NCI-H187 treated with DMSO at 0.1 percent for 48 hours (cell line): ENCODE data around the gene ADAMTS14.

Experiments used
- DNase-seq: peaks from one replicate; lab custom pipeline; 2025; lab: John Stamatoyannopoulos, UW

ADAMTS14 gene

GRCh38 chr10:70674560-70675495 lies 2.5 kb downstream of the ADAMTS14 start:
- DNase-seq, result no peak

- no peak for DNase-seq
These were observed 3.3 kb downstream of the ADAMTS14 start for GRCh38 chr10:70675496-70676161.

DNA sequence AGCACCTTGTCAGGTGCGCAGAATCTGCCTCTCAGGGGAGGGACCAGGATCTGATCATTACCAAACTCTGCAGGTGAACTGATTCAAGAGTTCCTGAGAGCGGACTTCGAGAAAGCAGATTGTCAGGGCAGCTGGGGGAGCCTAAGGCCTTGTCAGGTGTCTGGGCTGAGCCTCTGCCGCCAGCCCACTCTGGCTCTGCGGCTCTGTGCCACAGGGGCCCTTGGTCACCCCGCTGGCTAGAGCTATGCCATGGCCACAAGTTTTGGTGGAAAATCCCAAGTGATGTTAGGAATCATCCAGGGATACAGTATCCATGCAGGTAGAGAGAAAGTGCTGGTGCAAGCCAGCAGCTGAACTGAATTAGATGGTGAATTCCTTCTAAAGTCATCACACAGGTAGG lies 4.2 kb downstream of the ADAMTS14 start:
- DNase-seq, result no peak

GRCh38 chr10:70677016-70677415 lies 4.7 kb downstream of the ADAMTS14 start:
- DNase-seq, result no peak

DNA sequence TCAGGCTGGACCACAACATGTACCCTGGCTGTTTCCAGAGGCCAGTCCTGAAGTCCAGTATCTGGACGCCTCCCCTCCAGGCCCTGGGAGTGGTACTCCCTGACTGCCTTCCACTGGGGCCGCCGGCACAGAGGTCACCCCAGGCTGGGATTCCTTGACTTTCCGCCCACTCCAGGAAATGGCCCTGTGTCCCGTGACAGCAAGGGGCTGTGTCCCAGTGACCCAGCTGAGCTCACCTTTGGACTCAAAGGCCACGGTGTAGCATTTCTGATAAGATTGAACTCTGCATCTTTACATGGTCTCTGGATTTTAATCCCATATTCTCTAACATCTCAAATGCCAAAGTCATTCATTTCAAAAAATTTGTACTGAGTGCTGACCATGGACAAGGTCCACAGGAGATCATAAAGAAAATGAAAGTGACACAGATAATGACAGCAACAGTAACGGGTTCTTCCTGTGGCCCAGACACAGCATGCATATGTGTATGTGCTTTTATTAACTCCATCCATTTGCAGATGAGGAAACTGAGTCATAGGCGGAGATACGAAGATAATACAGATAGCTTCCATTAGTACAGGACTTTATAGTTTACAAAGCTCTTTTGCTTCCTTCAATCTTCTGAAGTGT lies 5.4 kb downstream of the ADAMTS14 start:
- DNase-seq, result no peak

GRCh38 chr10:70678250-70678635 lies 5.9 kb downstream of the ADAMTS14 start:
- DNase-seq, result no peak

DNA sequence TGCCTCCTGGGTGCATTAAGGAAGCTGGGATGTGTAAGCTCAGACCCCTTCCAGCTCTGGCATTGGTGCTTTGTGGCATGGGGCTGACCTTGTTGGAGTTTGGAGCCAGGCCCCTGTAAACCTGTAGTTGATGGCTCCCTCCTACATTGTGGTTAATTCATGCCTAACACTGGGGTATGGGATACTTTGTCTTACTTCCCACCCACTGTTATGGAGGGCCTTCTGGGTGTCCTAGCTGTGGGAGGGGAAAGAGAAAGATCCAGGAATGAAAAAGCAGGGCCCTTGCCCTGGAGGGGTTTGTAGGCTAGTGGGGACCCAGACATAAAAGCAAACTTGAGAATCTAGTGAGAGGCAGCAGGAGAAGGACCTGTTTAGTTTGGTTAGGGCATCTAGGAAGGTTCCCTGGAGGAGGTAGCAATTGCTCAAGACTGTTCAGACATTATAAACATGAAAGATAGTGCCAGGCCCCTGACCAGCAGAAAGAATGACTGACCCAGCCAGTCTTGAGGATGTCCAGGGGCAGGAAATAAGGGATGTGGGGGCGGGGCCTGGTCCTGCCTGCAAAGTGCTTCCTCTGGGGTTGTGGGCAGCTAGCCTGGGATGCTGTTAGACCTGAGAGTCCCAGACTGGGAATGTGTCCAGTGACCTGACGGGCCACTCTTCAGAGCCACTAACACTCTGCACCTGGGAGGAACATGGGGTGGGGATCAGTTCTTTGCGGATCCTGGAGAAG lies 6.6 kb downstream of the ADAMTS14 start:
- DNase-seq, result no peak

DNA sequence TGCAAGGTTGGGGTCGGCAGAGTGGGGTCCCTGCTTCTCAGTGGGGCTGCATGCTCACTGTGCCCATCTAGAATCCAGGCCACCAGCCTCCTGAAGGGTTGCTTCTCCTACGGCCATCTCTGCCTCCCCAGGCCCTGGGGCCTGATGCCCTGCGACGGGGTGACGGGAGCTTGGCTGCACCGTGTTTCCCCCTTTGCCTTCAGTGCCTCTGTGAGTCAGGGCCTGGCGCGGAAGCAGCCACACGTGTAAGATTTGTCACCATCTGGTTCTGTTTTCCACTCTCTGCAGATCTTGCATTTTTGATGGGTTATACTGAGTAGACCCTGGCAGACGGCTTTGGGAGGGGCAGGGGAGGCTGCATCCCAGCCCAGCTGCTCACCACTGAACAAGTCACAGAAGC lies 7.2 kb downstream of the ADAMTS14 start:
- DNase-seq, result no peak

DNA sequence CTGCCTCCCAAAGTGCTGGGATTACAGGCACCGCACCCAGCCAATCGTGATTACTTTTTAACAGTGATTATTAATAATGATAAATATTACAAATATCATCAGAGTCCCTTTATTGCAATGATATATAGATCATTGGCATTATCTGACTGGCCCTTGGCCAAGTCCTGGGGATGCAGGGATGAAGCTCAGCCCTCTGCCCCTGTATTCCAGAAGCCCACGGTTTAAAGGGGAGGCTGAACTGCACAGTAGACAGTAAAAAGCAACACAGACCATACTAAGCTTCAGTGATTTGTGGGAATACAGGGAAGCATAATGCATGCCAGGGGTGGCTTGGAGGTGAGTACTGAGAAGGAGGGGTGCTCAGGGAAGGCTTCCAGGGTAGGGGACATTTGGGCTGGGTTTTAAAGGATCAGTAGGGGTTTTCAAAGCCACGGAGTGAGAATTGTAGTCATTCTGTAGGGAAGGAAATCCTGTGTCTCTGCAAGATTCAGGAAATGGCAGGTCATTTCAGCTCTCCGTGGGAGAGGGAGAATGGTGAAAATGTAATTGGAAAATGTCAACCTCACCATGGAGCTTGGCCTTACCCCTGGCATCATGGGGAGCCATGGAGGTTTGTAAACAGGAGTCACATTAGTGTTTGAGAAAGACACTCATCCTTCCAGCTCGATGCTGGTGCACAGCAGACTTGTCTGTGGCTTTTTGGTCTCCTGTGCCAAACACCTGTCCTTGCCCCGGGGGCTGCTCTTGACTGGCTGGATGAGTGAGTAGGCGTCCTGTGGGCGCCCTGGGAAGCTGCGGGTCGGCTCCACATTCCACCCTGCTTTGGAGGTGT lies 8.8 kb downstream of the ADAMTS14 start:
- DNase-seq, result no peak

DNA sequence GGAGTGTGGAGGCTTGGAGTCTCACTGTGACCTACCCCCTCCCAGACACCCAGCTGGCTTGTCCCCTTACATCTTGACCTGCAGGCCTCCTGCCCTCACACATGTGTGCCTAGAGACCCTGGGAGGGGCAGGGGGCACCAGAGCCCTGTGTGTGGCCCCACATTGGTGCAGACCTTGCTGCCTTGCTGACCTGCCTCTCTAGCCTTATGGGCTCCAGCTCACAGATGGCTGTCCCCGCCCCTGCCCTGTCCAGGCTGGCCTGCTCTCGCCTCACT lies 9.4 kb downstream of the ADAMTS14 start:
- no peak for DNase-seq

DNA sequence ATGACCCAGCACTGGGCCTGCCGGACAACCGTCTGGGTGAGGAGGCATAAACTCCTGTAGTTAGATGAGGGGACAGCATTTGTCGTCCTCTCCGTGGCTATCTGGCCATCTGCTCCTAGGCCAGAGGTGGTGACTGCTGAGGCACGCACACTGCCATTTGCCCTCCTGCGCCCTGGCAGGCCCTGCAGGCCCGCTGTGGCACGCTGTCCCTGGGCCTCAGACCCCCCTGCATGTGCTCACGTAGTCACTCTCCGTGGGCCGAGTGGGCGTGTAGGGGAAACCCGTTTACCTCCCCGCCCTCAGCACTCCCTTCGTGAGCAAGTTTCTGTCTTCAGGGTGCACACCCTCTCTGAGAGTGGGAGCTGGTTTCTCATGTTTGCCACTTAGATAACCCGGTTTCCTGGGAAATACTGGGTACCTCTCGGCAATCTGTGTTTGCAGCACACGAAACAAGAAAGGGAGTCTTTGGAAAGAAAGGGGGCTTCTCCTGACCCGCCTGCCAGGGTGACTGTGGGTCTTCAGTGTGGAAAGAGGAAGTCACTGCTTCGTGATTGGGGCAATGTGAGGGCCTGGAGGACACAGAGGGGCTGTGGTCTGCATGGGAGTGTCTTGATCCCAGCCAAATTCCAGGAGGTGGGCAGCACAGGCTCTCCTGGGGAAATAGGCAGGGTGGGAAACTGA lies 10.8 kb downstream of the ADAMTS14 start:
- DNase-seq, result no peak

DNA sequence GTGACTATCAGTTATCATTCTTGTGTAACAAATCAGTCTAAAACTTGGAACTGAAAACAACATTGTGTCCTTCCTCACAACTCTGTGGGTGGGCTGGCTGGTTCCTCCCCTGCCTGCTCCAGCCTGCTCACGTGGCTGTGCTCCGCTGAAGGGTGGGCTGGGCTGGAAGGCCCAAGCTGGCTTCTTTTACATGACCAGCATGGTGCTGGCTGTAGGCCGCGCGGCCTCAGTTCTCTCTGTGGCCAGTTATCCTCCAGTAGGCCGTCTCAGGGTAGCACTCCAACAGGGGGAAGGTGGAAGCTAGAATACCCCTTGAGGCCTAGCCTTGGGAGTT lies 11.3 kb downstream of the ADAMTS14 start:
- DNase-seq, result no peak

DNA sequence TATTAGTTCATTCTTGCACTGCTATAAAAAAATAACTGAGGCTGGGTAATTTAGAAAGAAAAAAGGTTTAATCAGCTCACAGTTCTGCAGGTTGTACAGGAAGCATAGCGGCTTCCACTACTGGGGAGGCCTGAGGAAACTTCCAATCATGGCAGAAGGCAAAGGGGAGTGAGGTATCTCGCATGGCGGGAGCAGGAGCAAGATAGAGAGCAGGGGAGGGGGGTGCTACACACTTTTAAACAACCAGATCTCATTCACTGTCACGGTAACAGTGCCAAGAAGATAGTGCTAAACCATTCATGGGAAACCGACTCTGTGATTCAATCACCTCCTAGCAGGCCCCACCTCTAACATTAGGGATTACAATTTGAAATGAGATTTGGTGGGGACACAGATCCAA lies 11.6 kb downstream of the ADAMTS14 start:
- DNase-seq, result no peak

DNA sequence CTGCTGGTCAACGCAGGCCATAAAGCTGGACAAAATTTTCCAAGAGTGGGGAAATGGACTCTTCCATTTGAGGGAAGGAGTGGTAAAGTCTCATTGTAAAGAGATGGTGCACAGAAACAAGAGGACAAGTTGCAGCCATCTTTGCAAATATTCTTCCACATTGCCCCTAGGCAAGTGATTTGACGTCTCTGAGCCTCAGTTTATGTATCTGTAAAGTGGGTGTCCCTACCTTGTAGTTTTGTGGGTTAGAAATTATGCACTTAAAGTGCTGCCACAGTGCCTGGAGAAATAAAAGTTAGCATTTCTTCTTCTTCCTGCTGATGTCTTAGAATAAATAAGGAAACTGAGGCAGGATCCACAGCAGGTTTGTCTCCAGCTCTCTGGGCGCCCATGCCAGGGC lies 12.1 kb downstream of the ADAMTS14 start:
- DNase-seq, result no peak

DNA sequence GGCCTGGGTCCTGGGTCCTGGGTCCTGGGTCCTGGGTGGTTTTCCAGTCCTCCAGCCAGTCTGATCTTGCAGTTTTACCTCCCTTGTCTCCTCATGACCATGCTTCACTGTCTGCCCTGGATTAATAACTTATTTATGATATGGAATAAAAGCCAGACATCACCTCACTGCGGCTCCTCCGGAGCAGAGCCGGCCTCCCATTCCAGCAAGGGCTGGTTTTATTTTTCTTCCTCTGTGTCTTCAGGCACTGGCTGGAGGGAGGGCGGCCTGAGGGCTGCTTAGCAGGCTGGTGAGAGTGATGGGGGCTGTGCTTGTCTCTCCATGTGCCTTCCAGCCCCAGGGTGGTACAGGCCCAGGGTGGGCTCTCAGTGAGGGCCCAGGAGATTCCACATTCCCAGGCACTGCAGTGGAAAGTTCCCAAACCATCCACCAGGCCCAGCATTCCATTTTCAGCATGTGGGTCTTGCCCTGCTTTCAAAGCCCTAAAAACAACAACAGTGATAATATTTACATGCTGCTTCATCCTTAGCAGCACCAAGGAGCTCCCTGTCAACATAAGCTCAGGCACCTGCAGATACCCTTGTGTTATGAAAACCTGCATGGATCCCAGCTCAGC lies 12.6 kb downstream of the ADAMTS14 start:
- DNase-seq, result no peak

DNA sequence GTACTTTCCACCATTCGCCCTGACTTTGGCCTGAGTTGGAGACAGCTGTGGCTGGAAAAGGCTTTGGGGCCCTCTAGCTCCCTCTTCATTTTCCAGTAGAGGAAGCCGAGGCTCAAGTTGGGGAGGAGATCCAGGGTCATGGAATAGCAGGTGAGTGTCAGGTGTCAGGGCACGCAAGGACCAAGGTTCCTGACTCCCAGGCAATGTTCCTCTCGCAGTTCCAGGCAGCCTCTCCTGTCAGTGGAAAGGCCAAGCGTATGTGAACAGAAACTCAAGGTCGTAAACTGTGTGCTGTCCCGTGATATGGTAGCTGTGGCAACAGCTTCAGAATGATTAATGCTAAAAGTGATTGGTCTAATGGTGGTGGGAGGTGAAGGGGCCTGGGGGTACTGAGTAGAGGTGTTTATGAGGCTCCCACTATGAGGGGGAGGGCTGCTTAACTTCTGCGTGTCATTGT lies 13.2 kb downstream of the ADAMTS14 start:
- no peak for DNase-seq

- DNase-seq, result no peak
These were observed 16.5 kb downstream of the ADAMTS14 start for GRCh38 chr10:70688828-70689227.

DNA sequence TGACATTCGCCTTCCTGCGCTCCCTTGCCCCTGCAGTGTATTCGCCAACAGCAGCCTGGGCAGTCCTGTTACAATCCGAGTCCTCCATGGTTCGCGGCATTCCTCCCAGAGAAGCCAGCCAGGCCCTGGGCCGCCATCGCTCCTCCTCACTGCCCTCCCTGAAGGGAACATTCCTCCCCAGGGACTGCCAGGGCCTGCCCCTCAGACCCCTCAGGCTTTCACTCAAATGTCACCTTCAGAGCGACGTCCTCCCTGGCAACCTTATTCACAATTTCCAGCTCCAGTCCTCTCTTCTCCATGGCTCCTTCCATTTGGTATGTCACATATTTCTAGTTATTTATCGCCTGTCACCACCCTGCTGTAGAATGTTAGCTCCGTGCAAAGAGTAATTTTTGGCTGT lies 17.4 kb downstream of the ADAMTS14 start:
- no peak for DNase-seq

DNA sequence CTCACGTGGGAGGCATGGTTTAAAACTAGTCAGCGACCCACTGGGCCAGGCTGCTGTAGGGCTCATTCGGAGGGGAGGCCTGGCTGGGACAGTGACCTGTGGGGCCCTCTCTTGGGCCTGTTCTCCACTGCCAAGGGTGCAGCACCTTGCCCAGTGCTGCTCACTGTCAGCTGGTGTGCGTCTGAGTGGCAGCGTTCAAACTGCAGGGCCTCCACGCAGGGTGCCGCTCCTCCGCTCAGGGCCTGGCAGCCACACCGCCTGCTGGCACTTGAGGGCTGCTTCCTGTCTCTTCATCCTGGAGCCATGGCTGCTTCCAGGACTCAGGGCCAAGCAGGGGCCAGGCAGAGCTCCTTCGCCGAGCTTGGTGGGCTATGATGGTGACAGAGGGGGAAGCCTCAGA lies 18.3 kb downstream of the ADAMTS14 start:
- DNase-seq, result no peak

DNA sequence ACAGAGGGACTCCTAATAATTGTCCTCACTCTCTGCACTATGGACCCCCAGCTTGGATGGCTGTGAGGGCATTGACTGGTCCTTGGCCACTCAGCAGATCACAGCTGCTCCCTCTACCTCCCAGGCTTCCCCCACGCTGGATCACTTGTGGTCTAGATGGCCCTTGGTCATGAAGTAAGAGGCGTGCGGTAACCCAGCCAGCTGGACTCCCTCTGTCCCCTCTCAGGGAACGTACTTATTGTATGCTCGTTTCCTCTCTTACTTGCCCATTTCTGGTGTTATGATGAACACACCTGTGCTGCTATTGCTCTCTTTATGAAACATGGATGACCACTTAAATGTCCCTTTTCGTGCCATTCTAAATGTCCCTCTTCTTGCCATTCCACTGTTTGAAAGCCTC lies 19.3 kb downstream of the ADAMTS14 start:
- no peak for DNase-seq
